Karpas-422 (cell line): ENCODE measurements around the gene MRE11. TPM values are rescaled to one million over a fixed set of nuclear protein-coding genes. Genes with fewer than 3 reads are reported as not detected.

Experiments used
- DNase-seq: peaks from one replicate; pipeline ENCODE4 v3.0.0-alpha.2; 2015
- H2AFZ ChIP-seq: fragments of 200-600 bp; sonication (generic); 2 replicates; pipeline ENCODE4 v1.6.1; 2014; ENCODE audit warnings: antibody characterized with exemption, low read length, mixed read lengths
- H3K27ac ChIP-seq: fragments of 200-600 bp; sonication (generic); 2 replicates; pipeline ENCODE4 v1.5.1; 2014; ENCODE audit warnings: mild to moderate bottlenecking, low read length, moderate library complexity
- H3K27me3 ChIP-seq: fragments of 200-600 bp; sonication (generic); 2 replicates; pipeline ENCODE4 v1.6.1; 2014; ENCODE audit warnings: low read length, mixed read lengths
- H3K36me3 ChIP-seq: fragments of 200-600 bp; sonication (generic); 2 replicates; pipeline ENCODE4 v1.6.1; 2014; ENCODE audit warnings: low read length, mixed read lengths; ENCODE audit not compliant: insufficient read depth
- H3K4me1 ChIP-seq: fragments of 200-600 bp; sonication (generic); 2 replicates; pipeline ENCODE4 v1.6.1; 2014; ENCODE audit warnings: mild to moderate bottlenecking, low read length, mixed read lengths
- H3K4me2 ChIP-seq: fragments of 200-600 bp; sonication (generic); 2 replicates; pipeline ENCODE4 v1.6.1; 2014; ENCODE audit warnings: low read length, low read depth, mild to moderate bottlenecking; ENCODE audit not compliant: poor library complexity, severe bottlenecking
- H3K4me3 ChIP-seq: fragments of 200-600 bp; sonication (generic); 2 replicates; pipeline ENCODE4 v1.5.1; 2014; ENCODE audit warnings: mild to moderate bottlenecking, antibody characterized with exemption, low read length, mixed read lengths
- H3K79me2 ChIP-seq: fragments of 200-600 bp; sonication (generic); 2 replicates; pipeline ENCODE4 v1.6.1; 2014; ENCODE audit warnings: mild to moderate bottlenecking, low read length, mixed read lengths
- H3K9ac ChIP-seq: fragments of 200-600 bp; sonication (generic); 2 replicates; pipeline ENCODE4 v1.6.0; 2014; ENCODE audit warnings: low read length
- H3K9me2 ChIP-seq: fragments of 200-600 bp; sonication (generic), shearing (Covaris generic); replicated peaks from 2 replicates; pipeline ENCODE4 v1.6.0; 2014; ENCODE audit warnings: mild to moderate bottlenecking, low read length, moderate library complexity; ENCODE audit not compliant: insufficient read depth
- H3K9me3 ChIP-seq: fragments of 300-700, 200-600 bp; sonication (generic); 2 replicates; pipeline ENCODE4 v1.6.1; 2014; ENCODE audit warnings: low read length, mixed read lengths
- H4K20me1 ChIP-seq: fragments of 200-600 bp; sonication (generic); 2 replicates; pipeline ENCODE4 v1.6.1; 2014; ENCODE audit warnings: mild to moderate bottlenecking, antibody characterized with exemption, low read length, low read depth; ENCODE audit not compliant: insufficient read depth
- total RNA-seq: library from RNA; depleted of rRNA; stranded (reverse); fragments of >200 nt; shearing (Covaris generic); gene quantifications from 2 replicates; pipeline ENCODE4 v1.2.3, GENCODE V29; 2014; ENCODE audit warnings: low replicate concordance

The MRE11 gene
- total RNA-seq, 1 experiment from 2014 or later: 115 TPM

DNA sequence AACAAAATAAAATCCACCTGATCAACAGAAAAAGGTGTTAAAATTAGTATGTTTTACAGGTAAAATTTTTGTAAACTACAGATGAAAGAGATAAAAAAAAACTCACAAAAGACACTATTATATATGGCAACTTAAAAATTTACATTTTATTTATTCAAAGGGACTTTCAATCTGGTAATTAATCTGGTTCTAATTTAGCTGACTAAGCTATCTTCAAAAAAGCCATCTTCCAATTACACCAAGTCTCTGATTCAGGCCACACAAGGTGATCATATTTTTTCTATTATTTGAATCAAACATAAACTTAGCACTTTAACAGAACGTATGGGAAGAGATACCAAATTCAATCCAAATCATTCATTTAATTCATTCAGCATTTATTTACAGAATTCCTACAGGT lies 7.6 kb downstream of the MRE11 start:
- no peak for DNase-seq
- Histone ChIP-seq H3K4me1 (no peaks in the 10 kb centered on the region), H4K20me1 (no peaks in the 10 kb centered on the region), H3K27me3 (no peaks in the 10 kb centered on the region), H3K4me2 (no peak overlapping the region), H3K9ac (no peak overlapping the region), H2AFZ (no peak overlapping the region), H3K9me3 (no peaks in the 10 kb centered on the region), H3K4me3 (no peak overlapping the region), H3K27ac (no peak overlapping the region), H3K9me2 (no peaks in the 10 kb centered on the region), H3K79me2 (peaks cover 85% of the 10 kb centered on the region), H3K36me3 (peaks cover 95% of the 10 kb centered on the region)

DNA sequence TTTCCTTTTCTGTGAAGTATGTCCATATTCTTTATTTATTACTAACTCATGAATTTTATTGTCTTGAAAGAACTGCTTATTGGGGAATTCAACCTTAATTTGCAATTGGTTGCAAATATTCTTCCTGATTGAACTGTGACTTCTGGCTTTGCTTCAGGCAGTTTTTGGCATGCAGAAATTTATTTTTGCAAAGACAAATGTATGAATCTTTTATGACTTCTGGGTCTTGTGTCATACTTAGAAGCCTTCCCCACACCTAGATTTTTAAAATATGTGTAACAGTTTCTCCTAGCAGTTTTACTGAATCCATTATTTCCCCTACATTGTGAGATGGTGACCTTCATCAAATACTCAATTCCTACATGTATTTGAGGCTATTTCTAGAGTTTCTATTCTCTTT lies 12.3 kb downstream of the MRE11 start:
- H3K9me3 ChIP-seq: no peaks in the 10 kb centered on the region
- peaks cover 88% of the 10 kb centered on the region for H3K36me3 ChIP-seq
- H3K4me2 ChIP-seq: no peak overlapping the region

DNA sequence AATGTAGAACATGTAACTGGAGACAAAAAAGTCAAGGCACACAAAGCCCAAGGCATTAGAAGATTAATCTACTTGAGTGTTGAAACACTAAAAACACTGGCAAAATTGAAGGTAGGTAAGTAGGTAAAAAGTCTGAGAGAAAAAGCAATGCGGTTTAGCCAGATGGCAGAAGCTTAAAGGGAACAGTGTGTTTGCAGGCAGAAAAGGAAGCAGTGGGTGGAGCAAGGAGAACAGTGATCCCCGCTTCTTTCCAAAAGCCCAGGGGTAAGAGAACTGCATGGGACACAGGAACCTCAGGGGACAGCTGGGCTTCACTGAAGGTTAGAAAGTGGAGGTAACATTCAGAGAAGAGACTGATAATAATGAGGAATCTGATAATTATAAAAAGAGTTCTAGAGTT lies 16.0 kb downstream of the MRE11 start:
- DNase-seq: no peak
- Histone ChIP-seq H3K27me3 (no peaks in the 10 kb centered on the region), H3K79me2 (peaks cover 60% of the 10 kb centered on the region), H3K4me2 (no peak overlapping the region), H3K4me1 (peaks cover 29% of the 10 kb centered on the region), H4K20me1 (no peaks in the 10 kb centered on the region), H3K9ac (no peak overlapping the region), H3K9me3 (no peaks in the 10 kb centered on the region), H3K9me2 (peaks cover 4% of the 10 kb centered on the region; the same call in 1 of the 2 replicates), H2AFZ (no peak overlapping the region), H3K27ac (no peak overlapping the region), H3K4me3 (no peak overlapping the region), H3K36me3 (peaks cover 87% of the 10 kb centered on the region)

More for the DNA sequence above, 12.3 kb downstream of the MRE11 start:
- no peaks in the 10 kb centered on the region for H4K20me1 ChIP-seq
- H2AFZ ChIP-seq: no peak overlapping the region
- no peaks in the 10 kb centered on the region for H3K9me2 ChIP-seq
- H3K27me3 ChIP-seq: no peaks in the 10 kb centered on the region
- no peak overlapping the region for H3K9ac ChIP-seq
- no peak overlapping the region for H3K27ac ChIP-seq
- peaks cover 56% of the 10 kb centered on the region for H3K79me2 ChIP-seq
- no peak for DNase-seq
- no peak overlapping the region for H3K4me3 ChIP-seq
- H3K4me1 ChIP-seq: no peaks in the 10 kb centered on the region

DNA sequence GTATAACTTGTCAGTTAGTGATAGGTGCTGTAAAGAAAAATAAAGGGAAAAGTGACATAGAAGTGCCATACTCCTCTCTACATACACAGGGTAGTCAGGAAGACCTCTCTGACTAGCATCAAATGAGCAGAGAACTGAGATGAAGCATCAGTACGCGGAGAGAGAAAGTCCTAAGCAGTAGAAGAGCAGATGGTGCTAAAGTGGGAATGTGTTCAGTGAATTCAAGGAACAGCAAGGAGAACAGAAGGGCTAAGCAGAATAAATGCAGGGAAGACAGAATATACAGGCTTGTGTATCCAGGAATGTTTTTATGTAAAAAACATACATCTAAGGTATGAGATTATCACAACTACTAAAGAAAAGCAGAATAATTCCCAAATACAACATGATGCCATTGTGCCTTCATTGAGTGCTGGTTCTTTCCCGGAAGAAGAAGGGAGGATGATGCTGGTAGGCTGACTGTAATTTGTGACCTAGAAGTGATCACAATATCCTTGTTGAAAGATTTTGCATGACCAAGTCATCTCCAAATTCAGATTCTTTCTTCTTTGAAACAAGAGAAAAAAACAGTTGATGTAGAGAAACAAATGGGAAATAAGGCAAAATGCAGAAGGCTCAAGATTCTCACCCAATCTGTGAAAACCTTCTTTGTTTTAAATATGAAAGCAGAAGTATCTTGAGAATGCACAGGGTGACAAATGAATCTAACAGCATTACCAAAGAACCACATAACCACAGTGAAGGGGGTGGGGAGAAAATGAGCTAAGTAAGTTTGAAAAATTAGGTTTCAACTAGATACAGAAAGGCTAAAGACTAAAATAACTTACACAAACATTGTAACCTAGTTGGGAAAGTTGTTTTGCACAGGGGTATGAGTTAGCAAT lies 20.5 kb downstream of the MRE11 start:
- Histone ChIP-seq H4K20me1 (no peaks in the 10 kb centered on the region), H3K9me2 (peaks cover 6% of the 10 kb centered on the region; the same call in 1 of the 2 replicates), H2AFZ (no peak overlapping the region), H3K36me3 (peaks cover 89% of the 10 kb centered on the region), H3K9me3 (no peaks in the 10 kb centered on the region), H3K27ac (peak overlapping the region; percentile 67), H3K4me3 (no peak overlapping the region), H3K79me2 (peaks cover 79% of the 10 kb centered on the region), H3K9ac (no peak overlapping the region), H3K4me2 (peak overlapping the region; percentile 7), H3K4me1 (peaks cover 29% of the 10 kb centered on the region), H3K27me3 (no peaks in the 10 kb centered on the region)
- peak; percentile 73 for DNase-seq

DNA sequence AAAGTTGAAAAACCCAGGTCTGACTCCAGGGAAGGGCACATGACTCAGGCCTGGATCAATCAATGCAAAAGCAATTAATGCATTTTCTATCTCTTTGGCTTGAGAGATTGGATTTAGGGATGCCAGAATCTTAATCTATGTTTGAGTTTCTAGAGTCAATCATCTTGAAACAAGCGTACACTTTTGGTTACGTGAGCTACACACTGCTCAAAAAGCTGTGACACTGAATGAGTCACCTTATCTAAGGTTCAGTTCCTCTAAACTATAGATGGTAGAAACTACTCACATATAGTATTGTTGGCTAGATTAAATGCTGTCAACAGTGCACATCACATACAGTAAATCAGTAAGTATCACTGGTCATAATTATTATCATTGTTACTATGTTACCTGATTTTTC lies 24.2 kb downstream of the MRE11 start:
- peaks cover 89% of the 10 kb centered on the region for H3K36me3 ChIP-seq
- no peaks in the 10 kb centered on the region for H3K9me3 ChIP-seq
- H3K4me1 ChIP-seq: peaks cover 16% of the 10 kb centered on the region
- no peak for DNase-seq
- H3K27me3 ChIP-seq: no peaks in the 10 kb centered on the region
- H3K4me2 ChIP-seq: no peak overlapping the region
- H3K79me2 ChIP-seq: peaks cover 73% of the 10 kb centered on the region
- no peak overlapping the region for H2AFZ ChIP-seq
- H3K9me2 ChIP-seq: peaks cover 3% of the 10 kb centered on the region; the same call in 1 of the 2 replicates
- H3K27ac ChIP-seq: no peak overlapping the region
- no peak overlapping the region for H3K9ac ChIP-seq
- no peaks in the 10 kb centered on the region for H4K20me1 ChIP-seq
- no peak overlapping the region for H3K4me3 ChIP-seq

DNA sequence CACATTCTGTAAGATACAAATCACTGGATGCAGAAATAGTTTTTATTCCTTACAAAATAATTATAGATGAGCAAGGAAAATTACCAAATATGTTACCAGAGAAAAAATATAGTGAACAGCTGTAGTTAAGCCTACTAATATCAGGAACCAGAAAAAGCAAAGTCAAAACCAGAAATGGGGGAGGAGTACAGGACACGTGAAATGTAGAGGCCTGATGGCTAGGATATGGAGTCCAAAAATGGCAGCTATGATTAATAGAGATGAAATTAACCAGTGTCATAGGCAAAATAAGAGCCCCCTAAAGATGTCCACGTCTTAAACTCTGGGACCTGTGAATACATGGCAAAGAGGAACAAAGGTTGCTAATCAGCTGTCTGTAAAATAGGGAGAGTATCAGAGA lies 34.1 kb downstream of the MRE11 start:
- Histone ChIP-seq H3K9me2 (no peaks in the 10 kb centered on the region), H3K36me3 (peaks cover 71% of the 10 kb centered on the region), H3K9ac (no peak overlapping the region), H4K20me1 (no peaks in the 10 kb centered on the region), H3K9me3 (no peaks in the 10 kb centered on the region), H3K4me2 (no peak overlapping the region), H2AFZ (no peak overlapping the region), H3K4me3 (no peak overlapping the region), H3K27me3 (no peaks in the 10 kb centered on the region), H3K79me2 (peaks cover 34% of the 10 kb centered on the region), H3K4me1 (peaks cover 3% of the 10 kb centered on the region; the same call in 1 of the 2 replicates), H3K27ac (no peak overlapping the region)
- DNase-seq: no peak

DNA sequence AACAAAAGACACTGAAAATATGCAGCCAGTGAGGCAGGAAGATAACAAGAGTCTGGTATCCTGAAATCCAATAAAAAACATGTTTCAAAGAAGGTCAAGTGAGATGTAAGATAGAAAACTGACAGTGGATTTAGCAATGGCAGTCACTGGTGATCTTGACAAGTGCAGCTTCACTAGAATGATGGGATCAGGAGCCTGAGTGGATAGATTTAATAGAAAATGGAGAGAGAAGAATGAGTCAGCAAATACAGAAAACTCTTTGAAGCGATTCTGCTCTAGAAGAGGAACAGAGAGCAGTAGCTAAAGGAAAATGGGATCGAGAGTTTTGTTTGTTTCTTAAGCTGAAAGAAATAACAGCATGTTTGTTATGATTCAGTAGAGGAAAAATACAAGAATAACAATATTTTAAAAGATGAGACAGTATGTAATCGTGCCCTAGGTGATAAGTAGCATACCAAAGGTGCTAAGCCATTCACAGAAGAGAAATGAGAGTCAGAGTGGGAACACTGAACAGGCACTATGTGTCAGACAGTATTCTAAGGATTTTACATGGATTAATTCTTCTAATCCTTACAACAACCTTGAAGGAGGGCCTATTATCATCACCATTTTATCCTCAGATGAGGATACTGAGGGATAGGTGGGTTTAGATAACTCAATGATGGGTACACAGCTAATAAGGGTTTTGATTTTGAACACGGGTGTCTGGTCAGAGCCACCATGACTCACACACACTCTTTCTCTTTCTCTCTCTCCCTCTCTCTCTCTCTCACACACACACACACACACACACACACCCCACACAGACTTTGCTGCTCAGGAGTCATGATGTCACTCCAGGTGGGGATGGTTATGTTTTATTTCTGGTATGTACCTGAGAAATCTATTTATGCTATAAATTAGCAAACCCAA lies 36.3 kb downstream of the MRE11 start:
- no peak overlapping the region for H3K4me2 ChIP-seq

DNA sequence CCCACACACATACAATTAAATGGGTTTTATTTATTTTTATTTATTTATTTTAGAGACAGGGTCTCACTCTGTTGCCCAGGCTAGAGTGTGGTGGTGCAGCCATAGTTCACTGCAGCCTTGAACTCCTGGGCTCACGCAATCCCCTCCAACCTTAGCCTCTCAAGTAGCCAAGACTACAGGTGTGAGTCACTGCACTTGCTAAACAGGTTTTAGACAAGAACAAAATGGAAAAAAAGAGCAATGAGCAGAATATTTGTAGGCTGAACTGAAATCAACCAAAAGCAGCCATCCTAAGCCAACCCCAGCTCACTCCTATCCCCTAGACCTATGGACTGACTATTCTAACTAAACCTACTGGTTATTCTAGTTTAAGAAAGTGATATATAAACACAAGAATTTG lies 37.8 kb downstream of the MRE11 start:
- Histone ChIP-seq H3K27ac (no peak overlapping the region), H3K9me2 (no peaks in the 10 kb centered on the region), H2AFZ (no peak overlapping the region), H3K4me3 (no peak overlapping the region), H3K9me3 (0 out of 2 replicates have a peak, but pooled peaks cover 3% of the 10 kb centered on the region), H4K20me1 (no peaks in the 10 kb centered on the region), H3K79me2 (peaks cover 22% of the 10 kb centered on the region), H3K9ac (no peak overlapping the region), H3K4me2 (no peak overlapping the region), H3K4me1 (peaks cover 3% of the 10 kb centered on the region; the same call in 1 of the 2 replicates), H3K36me3 (peaks cover 87% of the 10 kb centered on the region), H3K27me3 (no peaks in the 10 kb centered on the region)
- no peak for DNase-seq

More for the DNA sequence above, 36.3 kb downstream of the MRE11 start:
- Histone ChIP-seq H3K79me2 (peaks cover 28% of the 10 kb centered on the region), H3K4me3 (no peak overlapping the region), H3K27ac (no peak overlapping the region), H2AFZ (no peak overlapping the region), H4K20me1 (no peaks in the 10 kb centered on the region), H3K9me2 (no peaks in the 10 kb centered on the region), H3K4me1 (peaks cover 3% of the 10 kb centered on the region; the same call in 1 of the 2 replicates), H3K9me3 (0 out of 2 replicates have a peak, but pooled peaks cover 3% of the 10 kb centered on the region), H3K27me3 (no peaks in the 10 kb centered on the region), H3K9ac (no peak overlapping the region), H3K36me3 (peaks cover 86% of the 10 kb centered on the region)
- no peak for DNase-seq
